Measurements from ENCODE around the gene LRRC32. TPM values are rescaled to one million over a fixed set of nuclear protein-coding genes. Genes with fewer than 3 reads are reported as not detected.

Gene LRRC32
- polyA plus RNA-seq, 1 donor from 2014 or later: not detected

DNA sequence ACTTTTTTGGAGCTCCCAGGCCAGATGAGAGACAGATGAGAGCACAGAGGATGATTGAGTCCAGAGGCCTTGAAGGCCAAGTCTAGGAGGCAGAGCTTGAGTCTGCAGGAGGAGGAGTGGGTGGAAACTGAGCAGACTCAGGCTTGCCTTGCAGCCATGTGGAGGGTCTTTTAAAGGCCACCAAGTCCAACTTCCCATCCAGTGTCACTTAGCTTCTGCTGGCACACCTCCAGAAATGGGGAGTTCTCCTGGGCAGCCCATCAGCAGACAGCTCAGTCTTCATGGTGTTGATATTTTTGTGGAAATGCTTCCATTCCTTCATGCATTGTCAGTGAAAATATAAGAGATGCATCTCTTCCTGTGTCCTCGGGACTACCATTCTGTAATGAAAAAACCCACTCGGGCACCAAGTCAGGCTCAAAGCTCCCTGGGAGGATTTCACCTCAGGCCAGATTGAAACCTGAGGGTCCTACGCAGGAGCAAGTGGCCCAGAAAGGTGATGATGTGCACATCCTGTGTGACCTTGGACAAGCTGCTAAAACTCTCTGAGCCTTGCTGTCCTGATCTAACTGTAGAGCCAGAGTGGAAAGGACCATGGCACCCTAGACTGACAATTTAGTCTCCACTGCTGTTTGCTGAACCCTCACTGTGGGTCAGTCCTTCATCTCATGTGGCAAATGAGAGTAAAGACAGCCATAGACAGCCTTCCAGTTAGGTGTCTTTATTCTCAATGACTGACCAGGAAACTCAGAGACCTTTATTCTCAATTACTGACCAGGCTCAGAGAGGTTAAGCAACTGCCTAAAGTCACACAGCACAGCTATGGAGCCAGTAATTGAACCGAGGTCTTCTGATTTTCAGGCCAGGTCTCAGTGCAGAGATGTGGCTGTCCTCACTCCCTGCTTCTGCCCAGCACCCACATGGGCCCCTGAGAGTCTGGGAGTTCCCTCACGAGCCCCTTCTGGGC lies 2.9 kb upstream of the LRRC32 start:
- Histone ChIP-seq H3K9me2 (ENCODE audit: insufficient read depth, low read length) (no peaks in the 10 kb centered on the region), H4K20me1 (ENCODE audit: insufficient read depth) (no peaks in the 10 kb centered on the region), H2AFZ (ENCODE audit: low read depth, low read length) (no peak overlapping the region), H3K9ac (ENCODE audit: low read length) (no peak overlapping the region), H3K4me3 (ENCODE audit: low read length) (no peak overlapping the region), H3K4me2 (ENCODE audit: low read length) (no peak overlapping the region), H3K36me3 (ENCODE audit: insufficient read depth, low read length) (no peaks in the 10 kb centered on the region), H3F3A (ENCODE audit: insufficient read depth, low read length, poor library complexity, severe bottlenecking) (no peaks in the 10 kb centered on the region), H3K9me3 (ENCODE audit: low read length) (no peaks in the 10 kb centered on the region), H3K79me2 (replicated peaks; ENCODE audit: insufficient read depth, low read length) (no peaks in the 10 kb centered on the region), H3K27me3 (ENCODE audit: insufficient read depth, low read depth, low read length) (peaks cover 25% of the 10 kb centered on the region), H3K27ac (ENCODE audit: low read length) (no peak overlapping the region)
- TF ChIP-seq POLR2AphosphoS5 (IDR thresholded peaks at IDR 0.05) (no peak), TAF1 (IDR thresholded peaks at IDR 0.05; ENCODE audit: low read depth) (no peak)
- TF ChIP-seq, protein P1, sequence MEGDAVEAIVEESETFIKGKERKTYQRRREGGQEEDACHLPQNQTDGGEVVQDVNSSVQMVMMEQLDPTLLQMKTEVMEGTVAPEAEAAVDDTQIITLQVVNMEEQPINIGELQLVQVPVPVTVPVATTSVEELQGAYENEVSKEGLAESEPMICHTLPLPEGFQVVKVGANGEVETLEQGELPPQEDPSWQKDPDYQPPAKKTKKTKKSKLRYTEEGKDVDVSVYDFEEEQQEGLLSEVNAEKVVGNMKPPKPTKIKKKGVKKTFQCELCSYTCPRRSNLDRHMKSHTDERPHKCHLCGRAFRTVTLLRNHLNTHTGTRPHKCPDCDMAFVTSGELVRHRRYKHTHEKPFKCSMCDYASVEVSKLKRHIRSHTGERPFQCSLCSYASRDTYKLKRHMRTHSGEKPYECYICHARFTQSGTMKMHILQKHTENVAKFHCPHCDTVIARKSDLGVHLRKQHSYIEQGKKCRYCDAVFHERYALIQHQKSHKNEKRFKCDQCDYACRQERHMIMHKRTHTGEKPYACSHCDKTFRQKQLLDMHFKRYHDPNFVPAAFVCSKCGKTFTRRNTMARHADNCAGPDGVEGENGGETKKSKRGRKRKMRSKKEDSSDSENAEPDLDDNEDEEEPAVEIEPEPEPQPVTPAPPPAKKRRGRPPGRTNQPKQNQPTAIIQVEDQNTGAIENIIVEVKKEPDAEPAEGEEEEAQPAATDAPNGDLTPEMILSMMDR (IDR thresholded peaks at IDR 0.05; ENCODE audit: poor library complexity, severe bottlenecking): no peak

DNA sequence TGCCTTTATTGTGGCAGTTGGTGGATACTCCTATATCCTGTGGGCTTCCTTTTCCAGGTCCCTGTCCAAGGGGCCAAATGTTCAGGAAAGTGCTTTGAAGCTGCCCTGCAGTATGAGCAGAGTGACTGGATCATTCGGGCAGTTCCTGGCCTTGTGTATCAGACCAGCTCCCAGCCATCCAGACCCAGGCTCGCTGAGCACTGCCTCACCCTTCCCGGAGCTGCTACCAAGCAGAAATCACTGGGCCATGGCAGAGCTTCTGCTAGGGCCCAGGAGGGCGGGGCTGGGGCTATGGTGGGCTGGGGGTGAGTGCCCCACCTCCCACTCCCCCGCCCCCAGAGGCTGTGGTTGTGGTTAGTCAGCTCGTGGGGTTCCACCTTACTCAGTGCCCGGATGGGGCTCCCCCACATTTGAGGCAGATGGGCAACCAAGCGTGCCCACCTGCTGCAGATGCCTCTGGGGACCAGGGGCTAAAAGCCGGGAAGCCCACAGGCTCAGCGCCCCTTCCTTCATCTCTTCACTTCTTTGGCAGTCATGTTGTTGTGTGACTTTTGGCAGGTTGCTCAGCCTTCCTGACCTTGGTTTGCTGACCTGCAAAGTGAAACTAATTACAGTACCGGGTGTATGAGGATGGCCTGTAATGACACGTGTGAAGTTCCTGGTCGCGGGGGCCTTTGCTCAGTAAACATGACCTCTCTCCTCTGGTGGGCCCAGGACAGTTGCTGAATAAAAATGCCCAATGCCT lies 2.1 kb upstream of the LRRC32 start:
- H3K4me2 ChIP-seq (ENCODE audit: low read length): no peak overlapping the region
- H3K27ac ChIP-seq (ENCODE audit: low read length): no peak overlapping the region
- H3F3A ChIP-seq (ENCODE audit: insufficient read depth, low read length, poor library complexity, severe bottlenecking): no peaks in the 10 kb centered on the region
- H3K36me3 ChIP-seq (ENCODE audit: insufficient read depth, low read length): no peaks in the 10 kb centered on the region
- no peaks in the 10 kb centered on the region for H4K20me1 ChIP-seq (ENCODE audit: insufficient read depth)
- no peaks in the 10 kb centered on the region for H3K79me2 ChIP-seq (replicated peaks; ENCODE audit: insufficient read depth, low read length)
- no peak overlapping the region for H3K9ac ChIP-seq (ENCODE audit: low read length)
- no peak overlapping the region for H2AFZ ChIP-seq (ENCODE audit: low read depth, low read length)
- H3K4me3 ChIP-seq (ENCODE audit: low read length): no peak overlapping the region
- H3K9me2 ChIP-seq (ENCODE audit: insufficient read depth, low read length): no peaks in the 10 kb centered on the region
- H3K27me3 ChIP-seq (ENCODE audit: insufficient read depth, low read depth, low read length): peaks cover 25% of the 10 kb centered on the region
- no peaks in the 10 kb centered on the region for H3K9me3 ChIP-seq (ENCODE audit: low read length)
- TF ChIP-seq, protein P1 (IDR thresholded peaks at IDR 0.05; ENCODE audit: poor library complexity, severe bottlenecking): no peak
- TF ChIP-seq EP300 (conservative IDR thresholded peaks at IDR 0.05; ENCODE audit: poor library complexity, severe bottlenecking) (no peak), EZH2 (IDR thresholded peaks at IDR 0.05; ENCODE audit: borderline replicate concordance, insufficient read depth, low read length, poor library complexity, severe bottlenecking) (no peak), TAF1 (IDR thresholded peaks at IDR 0.05; ENCODE audit: low read depth) (no peak), RAD21 (conservative IDR thresholded peaks at IDR 0.05) (no peak), SMC3 (conservative IDR thresholded peaks at IDR 0.05; ENCODE audit: poor library complexity) (no peak), POLR2AphosphoS5 (IDR thresholded peaks at IDR 0.05) (no peak), MXI1 (conservative IDR thresholded peaks at IDR 0.05; ENCODE audit: poor library complexity, severe bottlenecking) (no peak)
- TF ChIP-seq, protein P2, sequence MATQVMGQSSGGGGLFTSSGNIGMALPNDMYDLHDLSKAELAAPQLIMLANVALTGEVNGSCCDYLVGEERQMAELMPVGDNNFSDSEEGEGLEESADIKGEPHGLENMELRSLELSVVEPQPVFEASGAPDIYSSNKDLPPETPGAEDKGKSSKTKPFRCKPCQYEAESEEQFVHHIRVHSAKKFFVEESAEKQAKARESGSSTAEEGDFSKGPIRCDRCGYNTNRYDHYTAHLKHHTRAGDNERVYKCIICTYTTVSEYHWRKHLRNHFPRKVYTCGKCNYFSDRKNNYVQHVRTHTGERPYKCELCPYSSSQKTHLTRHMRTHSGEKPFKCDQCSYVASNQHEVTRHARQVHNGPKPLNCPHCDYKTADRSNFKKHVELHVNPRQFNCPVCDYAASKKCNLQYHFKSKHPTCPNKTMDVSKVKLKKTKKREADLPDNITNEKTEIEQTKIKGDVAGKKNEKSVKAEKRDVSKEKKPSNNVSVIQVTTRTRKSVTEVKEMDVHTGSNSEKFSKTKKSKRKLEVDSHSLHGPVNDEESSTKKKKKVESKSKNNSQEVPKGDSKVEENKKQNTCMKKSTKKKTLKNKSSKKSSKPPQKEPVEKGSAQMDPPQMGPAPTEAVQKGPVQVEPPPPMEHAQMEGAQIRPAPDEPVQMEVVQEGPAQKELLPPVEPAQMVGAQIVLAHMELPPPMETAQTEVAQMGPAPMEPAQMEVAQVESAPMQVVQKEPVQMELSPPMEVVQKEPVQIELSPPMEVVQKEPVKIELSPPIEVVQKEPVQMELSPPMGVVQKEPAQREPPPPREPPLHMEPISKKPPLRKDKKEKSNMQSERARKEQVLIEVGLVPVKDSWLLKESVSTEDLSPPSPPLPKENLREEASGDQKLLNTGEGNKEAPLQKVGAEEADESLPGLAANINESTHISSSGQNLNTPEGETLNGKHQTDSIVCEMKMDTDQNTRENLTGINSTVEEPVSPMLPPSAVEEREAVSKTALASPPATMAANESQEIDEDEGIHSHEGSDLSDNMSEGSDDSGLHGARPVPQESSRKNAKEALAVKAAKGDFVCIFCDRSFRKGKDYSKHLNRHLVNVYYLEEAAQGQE (IDR thresholded peaks at IDR 0.05; ENCODE audit: borderline replicate concordance): no peak

Measured in neural cell (in vitro differentiated cells).